ENCODE measurements around the gene NDUFC1. TPM values are rescaled to one million over a fixed set of nuclear protein-coding genes. Genes with fewer than 3 reads are reported as not detected.

NDUFC1 gene
- total and polyA plus RNA-seq, 2 of the 8 experiments (the other 6 are each of a cell fraction or from before 2014, with no cell fraction given), result 41.9 to 62.0 TPM

- DNase-seq (ENCODE audit: low read depth in 1 of 2, low spot score in 2 of 2), result no peak
- no peak overlapping the region for H2BK5ac ChIP-seq (ENCODE audit: low read depth, low read length)
- no peak overlapping the region for H3K9ac ChIP-seq (replicated peaks in 1 of 4; ENCODE audit: extremely low read depth in 1 of 4, low read depth in 3 of 4, low read length in 3 of 4)
- FAIRE-seq, result no peak
- no peak overlapping the region for H3K18ac ChIP-seq (ENCODE audit: extremely low read depth, low read length)
- no peak overlapping the region for H2AFZ ChIP-seq (ENCODE audit: low read length)
- no peak overlapping the region for H3K56ac ChIP-seq (replicated peaks; ENCODE audit: insufficient read length, low read depth, low read length)
- POLR2A ChIA-PET (ENCODE audit: partially characterized antibody), result interaction anchor here (0.7 kb wide), 1 partner anchor 202 kb away, joined by 4 read pairs; no protein-coding TSS in a partner anchor
- H3K27me3 ChIP-seq (replicated peaks in 1 of 4; ENCODE audit: control insufficient read depth in 3 of 4, extremely low read depth in 1 of 4, insufficient read depth in 3 of 4, low read length in 3 of 4), result no peaks in the 10 kb centered on the region
- no peak overlapping the region for H4K91ac ChIP-seq (replicated peaks; ENCODE audit: insufficient read length, low read length)
- no peak overlapping the region for H2BK15ac ChIP-seq (ENCODE audit: low read length)
- H3K4me3 ChIP-seq (ENCODE audit: extremely low read depth in 1 of 4, insufficient read depth in 2 of 4, low read depth in 3 of 4, low read length in 4 of 4), result no peak overlapping the region
- H3K4me2 ChIP-seq (ENCODE audit: insufficient read depth in 1 of 2, low read depth in 2 of 2, low read length in 2 of 2), result no peak overlapping the region
- H4K20me1 ChIP-seq (replicated peaks in 1 of 2; ENCODE audit: control insufficient read depth in 1 of 2, insufficient read depth in 2 of 2, low read length in 2 of 2), result no peaks in the 10 kb centered on the region
- no peak overlapping the region for H3K23ac ChIP-seq (ENCODE audit: insufficient read length)
- H4K8ac ChIP-seq (ENCODE audit: extremely low read depth, insufficient read depth, low read length), result no peak overlapping the region
- no peak overlapping the region for H4K5ac ChIP-seq (ENCODE audit: insufficient read length, low read depth, low read length)
- H3K23me2 ChIP-seq (ENCODE audit: low read depth, low read length), result no peaks in the 10 kb centered on the region
- H2AK5ac ChIP-seq (ENCODE audit: low read depth, low read length), result no peak overlapping the region
- H2BK12ac ChIP-seq (ENCODE audit: low read depth, low read length), result no peak overlapping the region
- no peak overlapping the region for H3K27ac ChIP-seq (ENCODE audit: low read depth, low read length)
- no peak overlapping the region for H2BK120ac ChIP-seq (replicated peaks; ENCODE audit: low read depth, low read length)
- CTCF ChIA-PET (ENCODE audit: partially characterized antibody), result interaction anchor here (0.6 to 1.1 kb wide), 2 partner anchors 19 to 37 kb away, joined by 3 read pairs; no protein-coding TSS in a partner anchor
- H3K4me1 ChIP-seq (replicated peaks in 1 of 4; ENCODE audit: control insufficient read depth in 3 of 4, insufficient read depth in 4 of 4, low read length in 3 of 4), result peaks cover 5 to 16% (median 14%) of the 10 kb centered on the region in 4 experiments
- 74% methylated on average over 1 of the region's 1 CpG; no CpG with 5 or more reads in 1 of the 2 experiments for WGBS, 2 experiments (ENCODE audit: extremely low coverage in 1 of 2, insufficient coverage in 1 of 2, insufficient read length in 1 of 2, insufficient replicate concordance in 2 of 2, low coverage in 1 of 2, low lambda C conversion rate in 2 of 2, missing lambda C conversion rate in 1 of 2)
- no peaks in the 10 kb centered on the region for H3K36me3 ChIP-seq (ENCODE audit: control insufficient read depth in 2 of 4, insufficient read depth in 4 of 4, low read length in 3 of 4)
- H3K9me3 ChIP-seq (ENCODE audit: insufficient read depth in 2 of 2, low read depth in 1 of 2, low read length in 1 of 2), result no peaks in the 10 kb centered on the region
- H3K79me2 ChIP-seq (ENCODE audit: control insufficient read depth in 1 of 2, insufficient read depth in 2 of 2, low read length in 2 of 2), result no peaks in the 10 kb centered on the region
- no peak overlapping the region for H3K4ac ChIP-seq (replicated peaks; ENCODE audit: insufficient read length, low read depth, low read length)
- H3K14ac ChIP-seq (ENCODE audit: insufficient read length), result no peak overlapping the region
- no peak overlapping the region for H2BK20ac ChIP-seq (ENCODE audit: low read length)
- no peaks in the 10 kb centered on the region for H3K79me1 ChIP-seq (ENCODE audit: low read depth, low read length)
- TF ChIP-seq EP300 (IDR thresholded peaks at IDR 0.05; ENCODE audit: borderline replicate concordance in 1 of 2, low read depth in 2 of 2, low read length in 2 of 2) (no peak), CREB1 (IDR thresholded peaks at IDR 0.05) (no peak), CTCF (IDR thresholded peaks at IDR 0.05; ENCODE audit: control extremely low read depth in 1 of 3, insufficient read depth in 1 of 3, low read depth in 1 of 3, low read length in 3 of 3) (no peak), EGR1 (IDR thresholded peaks at IDR 0.05; ENCODE audit: borderline replicate concordance, low read depth, low read length) (no peak), GABPA (IDR thresholded peaks at IDR 0.05; ENCODE audit: borderline replicate concordance, insufficient read depth, low read length) (no peak), ATF3 (IDR thresholded peaks at IDR 0.05; ENCODE audit: insufficient read depth, low read depth, low read length) (no peak), SIRT6 (IDR thresholded peaks at IDR 0.05; ENCODE audit: low read length) (no peak), TAF7 (optimal IDR thresholded peaks at IDR 0.05; ENCODE audit: borderline replicate concordance, low read depth, low read length) (no peak), BACH1 (IDR thresholded peaks at IDR 0.05; ENCODE audit: low read length) (no peak), CHD2 (IDR thresholded peaks at IDR 0.05; ENCODE audit: low read length) (no peak), POLR2AphosphoS5 (IDR thresholded peaks at IDR 0.05; ENCODE audit: low read depth, low read length) (no peak), BCL11A (IDR thresholded peaks at IDR 0.05; ENCODE audit: low read depth in 2 of 2, low read length in 2 of 2) (no peak)
Measured at GRCh38 chr4:139245590-139245989, 56.7 kb downstream of the NDUFC1 start.
